GM12878 (cell line): ENCODE data around the gene MMP27. TPM values are rescaled to one million over a fixed set of nuclear protein-coding genes. Genes with fewer than 3 reads are reported as not detected.

Experiments
- ATAC-seq: fragments of 200-7000 bp; cut with Tn5 transposase; 3 replicates; pipeline ENCODE4 v1.9.1; 2020; ENCODE audit warnings: mild to moderate bottlenecking, moderate library complexity
- BruUV-seq: library from RNA; stranded (reverse); fragments of 400-500 nt; replicated peaks from 2 replicates; lab custom pipeline; 2021; lab: Mats Ljungman, UMichigan
- CTCF ChIA-PET: fragments of 300-600 bp; sonication (Branson Sonifier 250); formaldehyde crosslinking; extraction: SDS; loops from one replicate; lab custom pipeline; 2021; ENCODE audit warnings: inconsistent platforms; lab: Yijun Ruan, JAX
- POLR2A ChIA-PET: fragments of 350-600 bp; formaldehyde crosslinking; extraction: SDS; loops from one replicate; lab custom pipeline; 2021; ENCODE audit warnings: inconsistent platforms; lab: Charles Lee
- RAD21 ChIA-PET: fragments of 300-600 bp; sonication (Branson Sonifier 250); formaldehyde crosslinking; loops from one replicate; lab custom pipeline; 2023; ENCODE audit warnings: antibody characterized with exemption; ENCODE audit not compliant: unreplicated experiment; lab: Charles Lee
- SMC1A ChIA-PET: fragments of 300-600 bp; sonication (Branson Sonifier 250); formaldehyde crosslinking; loops from one replicate; lab custom pipeline; 2023; ENCODE audit not compliant: unreplicated experiment, uncharacterized antibody; lab: Charles Lee
- DNase-seq: peaks from one replicate; pipeline ENCODE4 v3.0.0-alpha.2; 2011; ENCODE audit warnings: low read depth, low spot score
- FAIRE-seq: peaks from 3 replicates; lab custom pipeline; 2011; peaks lifted over from hg19 to GRCh38; lab: Jason Lieb, UNC
- H2AFZ ChIP-seq: 2 replicates; pipeline ENCODE4 v1.6.0; 2011; ENCODE audit warnings: low read depth, low read length, control low read depth; ENCODE audit not compliant: control insufficient read depth
- H3K27ac ChIP-seq: 2 replicates; pipeline ENCODE4 v1.5.1; 2011; ENCODE audit warnings: control low read depth; ENCODE audit not compliant: control insufficient read depth, insufficient read depth
- H3K27me3 ChIP-seq, 2 experiments: replicated peaks in 1 of 2; 2 replicates each; pipeline versions ENCODE4 v1.6.0 to v1.6.1; 2011; ENCODE audit warnings: low read length in 1 of 2; ENCODE audit not compliant: control insufficient read depth in 2 of 2, insufficient read depth in 2 of 2
- H3K36me3 ChIP-seq, 2 experiments: 2 replicates each; pipeline ENCODE4 v1.5.1; 2011; ENCODE audit warnings: low read length in 1 of 2; ENCODE audit not compliant: control insufficient read depth in 2 of 2, insufficient read depth in 2 of 2
- H3K4me1 ChIP-seq: 2 replicates; pipeline ENCODE4 v1.6.1; 2011; ENCODE audit warnings: mild to moderate bottlenecking, low read length, moderate library complexity, mixed read lengths; ENCODE audit not compliant: control insufficient read depth, insufficient read depth
- H3K4me2 ChIP-seq: 2 replicates; pipeline ENCODE4 v1.6.0; 2011; ENCODE audit warnings: control low read depth; ENCODE audit not compliant: control insufficient read depth, insufficient read depth
- H3K4me3 ChIP-seq: fragments of 200-600 bp; sonication (generic); 2 replicates; pipeline ENCODE4 v1.5.1; 2016
- H3K79me2 ChIP-seq: 2 replicates; pipeline ENCODE4 v1.6.0; 2011; ENCODE audit warnings: low read length; ENCODE audit not compliant: control insufficient read depth, insufficient read depth
- H3K9ac ChIP-seq: 2 replicates; pipeline ENCODE4 v1.8.0; 2011; ENCODE audit warnings: low read length, control low read depth, mixed read lengths; ENCODE audit not compliant: control insufficient read depth, insufficient read depth
- H3K9me3 ChIP-seq: replicated peaks from 3 replicates; pipeline ENCODE4 v1.5.1; 2011; ENCODE audit warnings: mild to moderate bottlenecking, low read length; ENCODE audit not compliant: control insufficient read depth, insufficient read depth
- H4K20me1 ChIP-seq: 2 replicates; pipeline ENCODE4 v1.6.0; 2011; ENCODE audit not compliant: control insufficient read depth, insufficient read depth
- ASH2L ChIP-seq: fragments of 300-600, 200-600 bp; sonication (generic); IDR thresholded peaks from 2 replicates; pipeline ENCODE4 v1.6.1; 2017; ENCODE audit warnings: low read depth, mild to moderate bottlenecking, borderline replicate concordance
- ETV6 ChIP-seq, 2 experiments: fragments of 450-650 bp in 1 of 2; IDR thresholded peaks in 1 of 2; conservative IDR thresholded peaks in 1 of 2; 2 replicates each; pipeline ENCODE4 v1.6.1; 2014; ENCODE audit warnings: antibody characterized with exemption in 1 of 2, borderline replicate concordance in 1 of 2, low read depth in 1 of 2, mild to moderate bottlenecking in 1 of 2, moderate library complexity in 1 of 2
- FOXM1 ChIP-seq: IDR thresholded peaks from 2 replicates; pipeline ENCODE4 v1.6.1; 2012; ENCODE audit warnings: low read depth, mild to moderate bottlenecking, inconsistent platforms, low read length, moderate library complexity
- KAT2A ChIP-seq: conservative IDR thresholded peaks from 2 replicates; pipeline ENCODE4 v1.6.1; 2011; ENCODE audit warnings: low read depth, low read length; ENCODE audit not compliant: control insufficient read depth
- MTA2 ChIP-seq: fragments of 450-650 bp; IDR thresholded peaks from 2 replicates; pipeline ENCODE4 v1.6.1; 2016; ENCODE audit warnings: low read depth, mild to moderate bottlenecking, moderate library complexity
- MYB ChIP-seq: fragments of 150-350 bp; IDR thresholded peaks from 2 replicates; pipeline ENCODE4 v1.6.1; 2014; ENCODE audit warnings: mild to moderate bottlenecking, low read depth, low read length, borderline replicate concordance
- NFIC ChIP-seq: IDR thresholded peaks from 2 replicates; pipeline ENCODE4 v1.6.1; 2012; ENCODE audit warnings: low read depth, mild to moderate bottlenecking, inconsistent platforms, low read length, moderate library complexity
- NR2F1 ChIP-seq: fragments of 450-650 bp; conservative IDR thresholded peaks from 2 replicates; pipeline ENCODE4 v1.6.1; 2017; ENCODE audit warnings: mild to moderate bottlenecking
- POLR2AphosphoS2 ChIP-seq: IDR thresholded peaks from 2 replicates; pipeline ENCODE4 v1.6.1; 2011; ENCODE audit warnings: low read depth, mild to moderate bottlenecking, low read length, improper control_type of control experiment, moderate library complexity
- POLR2AphosphoS5 ChIP-seq: IDR thresholded peaks from 2 replicates; pipeline ENCODE4 v1.6.1; 2011; ENCODE audit warnings: mild to moderate bottlenecking, low read length, inconsistent platforms
- RB1 ChIP-seq: fragments of 450-650 bp; formaldehyde crosslinking; IDR thresholded peaks from 2 replicates; pipeline ENCODE4 v1.6.1; 2017; ENCODE audit warnings: mild to moderate bottlenecking, borderline replicate concordance
- SMARCA5 ChIP-seq: fragments of 450-650 bp; IDR thresholded peaks from 2 replicates; pipeline ENCODE4 v1.6.1; 2017; ENCODE audit warnings: mild to moderate bottlenecking
- SMC3 ChIP-seq: IDR thresholded peaks from 2 replicates; pipeline ENCODE4 v1.6.1; 2011; ENCODE audit warnings: low read length, improper control_type of control experiment, borderline replicate concordance
- SP1 ChIP-seq: IDR thresholded peaks from one replicate; pipeline ENCODE4 v1.6.1; 2011; ENCODE audit warnings: low read depth, low read length
- SRF ChIP-seq, 2 experiments: IDR thresholded peaks; 2 replicates each; pipeline ENCODE4 v1.6.1; 2011; ENCODE audit warnings: low read depth in 2 of 2, low read length in 2 of 2, mild to moderate bottlenecking in 1 of 2, moderate library complexity in 1 of 2
- WGBS: methylation state at CpG from one replicate; pipeline ENCODE4 v1.1.6; 2016; ENCODE audit warnings: low lambda C conversion rate; ENCODE audit not compliant: insufficient replicate concordance, insufficient coverage; ENCODE audit errors: missing lambda C conversion rate; 5-methylcytosine and 5-hydroxymethylcytosine counted together
- in situ Hi-C: fragments of 300-500 bp; cut with MboI; formaldehyde crosslinking; loops from 9 replicates; pipeline ENCODE4 v1.14.3; 2018; ENCODE audit warnings: mixed read lengths
- intact Hi-C: fragments of 100-400 bp; cut with micrococcal nuclease; formaldehyde crosslinking; loops from one replicate; pipeline ENCODE4 v1.14.2; 2022; ENCODE audit not compliant: unreplicated experiment
- polyA plus RNA-seq, 11 experiments: library from polyadenylated mRNA; depleted of rRNA in 4 of 11; unstranded in 6 of 11; stranded (reverse) in 5 of 11; fragments of >200 nt; fragmentation: Nextera tagmentation in 4 of 11; fragmentation: Illumina TruSeq in 1 of 11; extraction: Ambion mirVana in 4 of 11; extraction: Trizol in 1 of 11; gene quantifications; 1 replicate in 1 of 11; 2 replicates in 10 of 11; pipeline versions ENCODE4 v1.2.1 to v1.2.3, GENCODE V29; 2011 to 2016; ENCODE audit warnings: inconsistent platforms in 2 of 11, missing spikeins in 2 of 11, low read depth in 1 of 11
- total RNA-seq, 4 experiments: library from RNA; depleted of rRNA in 3 of 4; stranded (reverse); fragments of >200 nt in 3 of 4; fragmentation: Illumina TruSeq in 1 of 4; extraction: Trizol in 1 of 4; gene quantifications; 2 replicates each; pipeline versions ENCODE4 v1.2.1 to v1.2.3, GENCODE V29; 2013 to 2021
- TF ChIP-seq, protein P1 (sequence below): IDR thresholded peaks from 2 replicates; pipeline ENCODE4 v1.6.1; 2011; ENCODE audit warnings: borderline replicate concordance, low read depth, mild to moderate bottlenecking, moderate library complexity, mixed read lengths, low read length; ENCODE audit not compliant: insufficient read depth; ENCODE audit errors: extremely low read length
- TF ChIP-seq, protein P2 (sequence below), 3 experiments: IDR thresholded peaks in 2 of 3; conservative IDR thresholded peaks in 1 of 3; 2 replicates each; pipeline ENCODE4 v1.5.1; 2011; ENCODE audit warnings: low read depth in 3 of 3, low read length in 3 of 3, mild to moderate bottlenecking in 3 of 3, control low read depth in 2 of 3, moderate library complexity in 2 of 3, inconsistent platforms in 1 of 3, mixed read lengths in 1 of 3; ENCODE audit not compliant: control insufficient read depth in 2 of 3, insufficient read depth in 1 of 3; ENCODE audit errors: extremely low read depth in 1 of 3
- TF ChIP-seq, protein P3 (sequence below): IDR thresholded peaks from 2 replicates; pipeline ENCODE4 v1.6.1; 2011; ENCODE audit warnings: mild to moderate bottlenecking, low read depth, low read length, moderate library complexity; ENCODE audit not compliant: insufficient replicate concordance

MMP27 gene
- total and polyA plus RNA-seq, 10 of the 15 experiments (the other 5 are each of a cell fraction or from before 2014, with no cell fraction given) = not detected

DNA sequence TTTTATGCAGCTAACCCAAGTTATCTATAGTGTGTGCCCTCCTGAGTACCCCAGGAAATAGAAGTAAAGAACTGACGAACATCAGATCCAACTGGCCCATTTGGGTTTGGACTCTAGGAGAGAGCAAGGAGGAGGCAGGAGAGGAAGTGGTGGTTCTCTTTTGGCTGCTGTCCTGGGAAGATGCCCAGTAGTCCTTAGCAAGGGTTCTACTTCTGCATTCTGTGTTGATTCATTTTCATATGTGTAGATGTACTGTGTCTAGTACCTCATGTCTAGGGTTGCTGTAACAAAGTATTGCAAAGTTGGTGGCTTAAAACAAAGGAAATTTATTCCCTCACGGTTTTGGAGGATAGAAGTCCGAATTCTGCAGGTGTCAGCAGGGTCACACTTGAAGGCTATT is 6.6 kb upstream of the MMP27 start (continued):
- TF ChIP-seq SP1 (no peak), KAT2A (no peak), FOXM1 (no peak), RB1 (no peak), SRF (IDR thresholded peaks at IDR 0.05; ENCODE audit: low read depth in 2 of 2, low read length in 2 of 2) (no peak), POLR2AphosphoS5 (no peak)

DNA sequence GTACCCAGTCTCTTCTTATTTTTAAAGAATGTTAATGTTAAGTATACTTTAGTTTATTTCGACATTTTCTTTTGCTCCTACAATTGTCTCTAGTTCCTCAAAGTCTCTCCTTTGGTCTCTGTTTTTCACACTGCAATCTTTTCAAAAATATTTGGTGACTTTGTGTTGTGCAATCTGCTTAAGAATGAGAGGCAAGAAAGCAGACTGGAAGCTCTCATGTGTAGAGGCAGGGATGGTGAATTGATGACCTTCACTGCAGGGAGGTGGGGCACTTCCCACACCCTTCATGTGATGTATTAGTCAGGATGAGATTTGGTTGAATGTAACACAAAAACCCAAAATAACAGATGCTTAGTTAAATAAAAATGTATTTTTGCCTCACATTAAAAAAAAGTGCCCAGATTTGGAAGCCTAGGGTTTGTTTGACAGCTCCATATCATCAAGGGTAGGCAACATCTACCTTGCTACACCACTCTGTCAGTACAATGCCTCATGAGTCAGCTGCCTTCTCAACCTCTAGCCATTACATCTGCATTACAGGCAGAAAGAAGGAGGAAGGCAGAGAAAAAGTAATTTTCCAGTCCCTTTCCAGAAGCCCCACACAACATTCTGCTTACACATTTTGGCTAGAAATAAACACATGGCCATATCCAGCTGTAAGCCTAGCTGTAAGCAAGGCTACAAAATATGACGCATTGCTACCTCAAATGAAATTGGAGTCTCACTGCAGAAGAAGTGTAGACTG is 3.8 kb upstream of the MMP27 start:
- H3K79me2 ChIP-seq = no peaks in the 10 kb centered on the region
- ChIA-PET CTCF (interaction anchor here (1.4 kb wide), 1 partner anchor 24 kb away, joined by 3 read pairs; no protein-coding TSS in a partner anchor), POLR2A (no interaction called here), RAD21 (interaction anchor here (0.6 kb wide), 1 partner anchor 89 kb away, joined by 3 read pairs; no protein-coding TSS in a partner anchor), SMC1A (interaction anchor here (0.5 to 1.2 kb wide), 3 partner anchors 32 to 635 kb away, joined by 3 to 4 read pairs (median 3); no protein-coding TSS in a partner anchor)
- H3K36me3 ChIP-seq = no peaks in the 10 kb centered on the region
- no peaks in the 10 kb centered on the region for H3K9me3 ChIP-seq
- in situ Hi-C loops (no loop called here), intact Hi-C loops (no loop called here)
- peaks cover 0 to 2% of the 10 kb centered on the region in 2 experiments; a peak in 2 of 4 replicates for H3K27me3 ChIP-seq
- H3K4me3 ChIP-seq = no peak overlapping the region
- no peaks in the 10 kb centered on the region for H3K4me1 ChIP-seq
- TF ChIP-seq ETV6 (conservative IDR thresholded peaks at IDR 0.05 in 1 of 2, IDR thresholded peaks at IDR 0.05 in 1 of 2; ENCODE audit: borderline replicate concordance in 1 of 2, low read depth in 1 of 2) = no peak
- TF ChIP-seq, protein P1, sequence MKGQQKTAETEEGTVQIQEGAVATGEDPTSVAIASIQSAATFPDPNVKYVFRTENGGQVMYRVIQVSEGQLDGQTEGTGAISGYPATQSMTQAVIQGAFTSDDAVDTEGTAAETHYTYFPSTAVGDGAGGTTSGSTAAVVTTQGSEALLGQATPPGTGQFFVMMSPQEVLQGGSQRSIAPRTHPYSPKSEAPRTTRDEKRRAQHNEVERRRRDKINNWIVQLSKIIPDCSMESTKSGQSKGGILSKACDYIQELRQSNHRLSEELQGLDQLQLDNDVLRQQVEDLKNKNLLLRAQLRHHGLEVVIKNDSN = no peak
- TF ChIP-seq KAT2A = no peak
- TF ChIP-seq ASH2L = no peak
- TF ChIP-seq POLR2AphosphoS2 = no peak
- TF ChIP-seq SMARCA5 = no peak
- no peak for TF ChIP-seq SMC3
- TF ChIP-seq, protein P2, sequence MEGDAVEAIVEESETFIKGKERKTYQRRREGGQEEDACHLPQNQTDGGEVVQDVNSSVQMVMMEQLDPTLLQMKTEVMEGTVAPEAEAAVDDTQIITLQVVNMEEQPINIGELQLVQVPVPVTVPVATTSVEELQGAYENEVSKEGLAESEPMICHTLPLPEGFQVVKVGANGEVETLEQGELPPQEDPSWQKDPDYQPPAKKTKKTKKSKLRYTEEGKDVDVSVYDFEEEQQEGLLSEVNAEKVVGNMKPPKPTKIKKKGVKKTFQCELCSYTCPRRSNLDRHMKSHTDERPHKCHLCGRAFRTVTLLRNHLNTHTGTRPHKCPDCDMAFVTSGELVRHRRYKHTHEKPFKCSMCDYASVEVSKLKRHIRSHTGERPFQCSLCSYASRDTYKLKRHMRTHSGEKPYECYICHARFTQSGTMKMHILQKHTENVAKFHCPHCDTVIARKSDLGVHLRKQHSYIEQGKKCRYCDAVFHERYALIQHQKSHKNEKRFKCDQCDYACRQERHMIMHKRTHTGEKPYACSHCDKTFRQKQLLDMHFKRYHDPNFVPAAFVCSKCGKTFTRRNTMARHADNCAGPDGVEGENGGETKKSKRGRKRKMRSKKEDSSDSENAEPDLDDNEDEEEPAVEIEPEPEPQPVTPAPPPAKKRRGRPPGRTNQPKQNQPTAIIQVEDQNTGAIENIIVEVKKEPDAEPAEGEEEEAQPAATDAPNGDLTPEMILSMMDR (IDR thresholded peaks at IDR 0.05 in 2 of 3, conservative IDR thresholded peaks at IDR 0.05 in 1 of 3; ENCODE audit: control insufficient read depth in 2 of 3, extremely low read depth in 1 of 3, insufficient read depth in 1 of 3, low read depth in 3 of 3, low read length in 3 of 3) = no peak
- TF ChIP-seq SP1 = no peak
- no peak for TF ChIP-seq NFIC
- no peak for TF ChIP-seq MTA2
- TF ChIP-seq NR2F1 = no peak
- TF ChIP-seq, protein P3, sequence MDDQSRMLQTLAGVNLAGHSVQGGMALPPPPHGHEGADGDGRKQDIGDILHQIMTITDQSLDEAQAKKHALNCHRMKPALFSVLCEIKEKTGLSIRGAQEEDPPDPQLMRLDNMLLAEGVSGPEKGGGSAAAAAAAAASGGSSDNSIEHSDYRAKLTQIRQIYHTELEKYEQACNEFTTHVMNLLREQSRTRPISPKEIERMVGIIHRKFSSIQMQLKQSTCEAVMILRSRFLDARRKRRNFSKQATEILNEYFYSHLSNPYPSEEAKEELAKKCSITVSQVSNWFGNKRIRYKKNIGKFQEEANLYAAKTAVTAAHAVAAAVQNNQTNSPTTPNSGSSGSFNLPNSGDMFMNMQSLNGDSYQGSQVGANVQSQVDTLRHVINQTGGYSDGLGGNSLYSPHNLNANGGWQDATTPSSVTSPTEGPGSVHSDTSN = no peak
- TF ChIP-seq MYB = no peak
- H3K9ac ChIP-seq = no peak overlapping the region
- WGBS = 42% methylated on average over 2 of the region's 2 CpGs
- no TSS peak for BruUV-seq
- ATAC-seq (no peak), FAIRE-seq (no peak), DNase-seq (no peak)
- no peaks in the 10 kb centered on the region for H4K20me1 ChIP-seq
- H3K4me2 ChIP-seq = no peak overlapping the region
- no peak overlapping the region for H2AFZ ChIP-seq
- H3K27ac ChIP-seq = no peak overlapping the region
